Activated CD4-positive, alpha-beta T cell treated with anti-CD3 and anti-CD28 coated beads, Interleukin-2, amount 50 U/mL, for 48 hours (primary cell): ENCODE measurements around the gene NCAPD2.
A peak's percentile ranks its signal among the peaks of the same experiment; 100 is the strongest.

Source experiments
- DNase-seq, 2 experiments: peaks; one replicate each; pipeline ENCODE4 v3.0.0-alpha.2; 2020

The NCAPD2 gene

GRCh38 chr12:6493497-6494257 lies at the start of gene NCAPD2:
Gene NCAPD2 (plus strand): TSS chr12:6494102. CDS start chr12:6495099, 997 bp downstream.
- DNase-seq: peak; percentile 93 to 96

- no peak for DNase-seq
These were observed 48.9 kb upstream of the NCAPD2 start, which contains the start of gene CD27 for GRCh38 chr12:6444704-6445688. Gene CD27 (plus strand): TSS chr12:6444955. CDS start chr12:6445096, 141 bp downstream.

GRCh38 chr12:6450091-6450868 lies 43.6 kb upstream of the NCAPD2 start:
- DNase-seq: peak in 1 of 2 experiments; percentile 14

GRCh38 chr12:6450869-6451347 lies 43.0 kb upstream of the NCAPD2 start:
- DNase-seq: peak in 1 of 2 experiments; percentile 63

GRCh38 chr12:6451348-6452244 lies 42.3 kb upstream of the NCAPD2 start, which contains the start of gene TAPBPL:
Gene TAPBPL (plus strand): TSS chr12:6452042. CDS start chr12:6452249, 207 bp downstream.
- DNase-seq: peak; percentile 76 to 82

GRCh38 chr12:6452245-6452943 lies 41.5 kb upstream of the NCAPD2 start:
- peak in 1 of 2 experiments; percentile 42 for DNase-seq

- peak in 1 of 2 experiments; percentile 66 for DNase-seq
These were observed 40.8 kb upstream of the NCAPD2 start for GRCh38 chr12:6452944-6453630.

- DNase-seq: no peak
These were observed 36.5 kb upstream of the NCAPD2 start for GRCh38 chr12:6457220-6457945.

GRCh38 chr12:6458281-6459003 lies 35.5 kb upstream of the NCAPD2 start:
- DNase-seq: no peak

GRCh38 chr12:6459004-6459337 lies 34.9 kb upstream of the NCAPD2 start:
- DNase-seq: no peak

- peak in 1 of 2 experiments; percentile 66 for DNase-seq
These were observed 33.0 kb upstream of the NCAPD2 start for GRCh38 chr12:6460751-6461371.

- DNase-seq: peak; percentile 80 to 87
These were observed 32.3 kb upstream of the NCAPD2 start for GRCh38 chr12:6461401-6462233.

- peak in 1 of 2 experiments; percentile 56 for DNase-seq
These were observed 31.5 kb upstream of the NCAPD2 start for GRCh38 chr12:6462234-6462995.

- no peak for DNase-seq
These were observed 30.7 kb upstream of the NCAPD2 start for GRCh38 chr12:6463216-6463615.

GRCh38 chr12:6463858-6464257 lies 30.0 kb upstream of the NCAPD2 start:
- DNase-seq: no peak

- no peak for DNase-seq
These were observed 29.4 kb upstream of the NCAPD2 start for GRCh38 chr12:6464531-6464930.
